Lower lobe of right lung (tissue), 2 donors: ENCODE measurements around the gene CCR5AS.
"Not testable (repeated sequence)": the region's sequence is repeated elsewhere in the genome, so short reads cannot be mapped to it uniquely, and the experiment has no call there.

Experiments used
- ATAC-seq, 2 donors: fragments of 200-7000 bp; cut with Tn5 transposase; one replicate each; pipeline ENCODE4 v1.9.1; 2020 to 2022; ENCODE audit warnings: mild to moderate bottlenecking in 2 of 2, moderate library complexity in 2 of 2
- DNase-seq: peaks from one replicate; pipeline ENCODE4 v3.0.0-alpha.2; 2020
- H3K27ac ChIP-seq: fragments of 200-600 bp; one replicate; pipeline ENCODE4 v1.8.0; 2022
- H3K27me3 ChIP-seq: fragments of 200-600 bp; one replicate; pipeline ENCODE4 v1.8.0; 2022; ENCODE audit warnings: low read depth
- H3K36me3 ChIP-seq: fragments of 200-600 bp; one replicate; pipeline ENCODE4 v1.8.0; 2022; ENCODE audit warnings: mild to moderate bottlenecking
- H3K4me1 ChIP-seq: fragments of 200-600 bp; one replicate; pipeline ENCODE4 v1.8.0; 2022
- H3K4me3 ChIP-seq: fragments of 200-600 bp; one replicate; pipeline ENCODE4 v1.8.0; 2022; ENCODE audit warnings: mild to moderate bottlenecking
- H3K9me3 ChIP-seq: fragments of 200-600 bp; one replicate; pipeline ENCODE4 v1.8.0; 2022
- CTCF ChIP-seq: fragments of 200-600 bp; IDR thresholded peaks from one replicate; pipeline ENCODE4 v1.8.0; 2022; ENCODE audit warnings: antibody characterized with exemption, mild to moderate bottlenecking
- intact Hi-C: fragments of 100-400 bp; cut with DNase I; formaldehyde crosslinking; loops from one replicate; pipeline ENCODE4 v1.11.0; 2022
- donor health status: DM: no; HTN: yes; CAD: no; lungs with severe emphysema.

The CCR5AS gene

GRCh38 chr3:46429671-46430070 is 22.8 kb upstream of the CCR5AS start:
- H3K27me3 ChIP-seq: no peaks in the 10 kb centered on the region
- no peak for ATAC-seq
- intact Hi-C loops: no loop called here
- TF ChIP-seq CTCF: no peak
- peaks cover 18% of the 10 kb centered on the region for H3K4me1 ChIP-seq
- no peaks in the 10 kb centered on the region for H3K36me3 ChIP-seq
- no peak overlapping the region for H3K4me3 ChIP-seq
- no peak for DNase-seq
- H3K9me3 ChIP-seq: peaks cover 3% of the 10 kb centered on the region
- H3K27ac ChIP-seq: no peak overlapping the region

- no peaks in the 10 kb centered on the region for H3K36me3 ChIP-seq
- H3K9me3 ChIP-seq: peaks cover 3% of the 10 kb centered on the region
- H3K27ac ChIP-seq: no peak overlapping the region
- intact Hi-C loops: no loop called here
- ATAC-seq (no peak), DNase-seq (no peak)
- no peak for TF ChIP-seq CTCF
- no peaks in the 10 kb centered on the region for H3K27me3 ChIP-seq
- H3K4me3 ChIP-seq: no peak overlapping the region
- H3K4me1 ChIP-seq: peaks cover 18% of the 10 kb centered on the region
Measured at GRCh38 chr3:46429250-46429649, 22.4 kb upstream of the CCR5AS start.

GRCh38 chr3:46427916-46428833 is 21.3 kb upstream of the CCR5AS start:
- DNase-seq (no peak), ATAC-seq (peak; percentile 42 to 49)
- no peak overlapping the region for H3K4me3 ChIP-seq
- no peaks in the 10 kb centered on the region for H3K27me3 ChIP-seq
- intact Hi-C loops: no loop called here
- no peak for TF ChIP-seq CTCF
- H3K27ac ChIP-seq: no peak overlapping the region
- H3K9me3 ChIP-seq: peaks cover 3% of the 10 kb centered on the region
- H3K36me3 ChIP-seq: no peaks in the 10 kb centered on the region
- peaks cover 18% of the 10 kb centered on the region for H3K4me1 ChIP-seq

GRCh38 chr3:46427404-46427803 is 20.5 kb upstream of the CCR5AS start:
- H3K9me3 ChIP-seq, DNase-seq, H3K36me3 ChIP-seq, H3K27ac ChIP-seq, ATAC-seq, intact Hi-C loops, H3K4me3 ChIP-seq, H3K27me3 ChIP-seq: not testable (repeated sequence)
- peak; percentile 52 for TF ChIP-seq CTCF
- H3K4me1 ChIP-seq: peaks cover 18% of the 10 kb centered on the region

- intact Hi-C loops, ATAC-seq, H3K4me3 ChIP-seq, H3K27me3 ChIP-seq, H3K36me3 ChIP-seq, DNase-seq, H3K9me3 ChIP-seq, H3K27ac ChIP-seq: not testable (repeated sequence)
- H3K4me1 ChIP-seq: peaks cover 18% of the 10 kb centered on the region
Measured at GRCh38 chr3:46426476-46426875, 19.6 kb upstream of the CCR5AS start.

- ATAC-seq (peak in 1 of 2 donors; percentile 54), DNase-seq (no peak)
- Histone ChIP-seq H3K4me1 (peaks cover 18% of the 10 kb centered on the region), H3K27me3 (no peaks in the 10 kb centered on the region), H3K9me3 (no peaks in the 10 kb centered on the region), H3K36me3 (no peaks in the 10 kb centered on the region), H3K4me3 (no peak overlapping the region), H3K27ac (no peak overlapping the region)
- no peak for TF ChIP-seq CTCF
- intact Hi-C loops: no loop called here
Measured at GRCh38 chr3:46423588-46423987, 16.7 kb upstream of the CCR5AS start.
